Measurements from ENCODE around the gene SMNDC1. TPM values are rescaled to one million over a fixed set of nuclear protein-coding genes. Genes with fewer than 3 reads are reported as not detected.

SMNDC1 gene
- total RNA-seq, 1 donor from 2014 or later = 46.7 TPM

DNA sequence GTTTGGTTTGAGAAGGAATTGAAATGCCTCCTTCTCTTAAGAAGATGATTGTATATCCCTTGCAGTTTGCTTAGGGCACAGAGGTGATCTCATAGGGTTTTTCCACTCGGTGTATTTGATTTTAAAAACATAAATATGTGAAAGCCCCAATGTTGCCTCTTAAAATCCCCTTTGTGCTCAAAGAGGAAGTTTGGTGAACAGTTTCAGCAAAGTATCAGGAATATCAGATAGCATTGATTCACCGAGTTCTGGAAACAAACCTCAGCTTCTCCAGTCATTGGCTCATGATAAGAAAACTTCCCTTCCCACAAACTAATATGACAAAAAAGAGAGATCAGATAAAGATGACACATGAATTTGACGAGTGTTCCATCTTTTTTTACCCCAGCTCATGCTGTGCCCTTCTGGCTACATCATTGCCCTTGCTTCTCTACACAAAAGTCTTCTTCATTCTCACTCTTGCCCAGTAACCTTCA is 20.1 kb upstream of the SMNDC1 start:
- Histone ChIP-seq H3K27ac (ENCODE audit: low read depth, low read length) (no peak overlapping the region), H3K4me2 (ENCODE audit: low read length) (no peak overlapping the region), H3K9me3 (ENCODE audit: insufficient read depth, low read depth, low read length) (no peaks in the 10 kb centered on the region), H2AFZ (ENCODE audit: low read depth, low read length) (no peak overlapping the region), H3K36me3 (ENCODE audit: insufficient read depth, low read length) (no peaks in the 10 kb centered on the region), H3K9ac (ENCODE audit: low read length) (no peak overlapping the region), H4K20me1 (ENCODE audit: insufficient read depth, low read length) (no peaks in the 10 kb centered on the region), H3K27me3 (ENCODE audit: insufficient read depth, low read length) (no peaks in the 10 kb centered on the region), H3K79me2 (ENCODE audit: insufficient read depth, low read length) (no peaks in the 10 kb centered on the region), H3K4me1 (ENCODE audit: insufficient read depth, low read length) (peaks cover 30% of the 10 kb centered on the region), H3K4me3 (ENCODE audit: insufficient read depth, low read depth, low read length) (no peak overlapping the region)
- Mint-ChIP-seq H3K4me1 (ENCODE audit: low read depth, unreplicated experiment) (peaks cover 40% of the 10 kb centered on the region), H3K27me3 (ENCODE audit: low read depth, unreplicated experiment) (no peaks in the 10 kb centered on the region), H3K27ac (ENCODE audit: unreplicated experiment) (peak overlapping the region; percentile 36), H3K9me3 (ENCODE audit: unreplicated experiment) (peaks cover 23% of the 10 kb centered on the region), H3K36me3 (ENCODE audit: low read depth, unreplicated experiment) (no peaks in the 10 kb centered on the region), H3K4me3 (ENCODE audit: unreplicated experiment) (no peak overlapping the region)
- TF ChIP-seq CTCF (IDR thresholded peaks at IDR 0.05; ENCODE audit: insufficient read depth, low read depth, low read length) = no peak
- TF ChIP-seq EZH2 (IDR thresholded peaks at IDR 0.05; ENCODE audit: insufficient read depth, low read length) = no peak
- DNase-seq (ENCODE audit: low read depth) (no peak), FAIRE-seq (no peak)

GRCh38 chr10:110324201-110324804 is 19.6 kb upstream of the SMNDC1 start:
- DNase-seq (ENCODE audit: low read depth) = peak; percentile 52
- H3K9me3 ChIP-seq (ENCODE audit: insufficient read depth, low read depth, low read length) = no peaks in the 10 kb centered on the region
- no peak overlapping the region for H3K4me3 ChIP-seq (ENCODE audit: insufficient read depth, low read depth, low read length)
- FAIRE-seq = no peak
- peaks cover 30% of the 10 kb centered on the region for H3K4me1 ChIP-seq (ENCODE audit: insufficient read depth, low read length)
- TF ChIP-seq EZH2 (IDR thresholded peaks at IDR 0.05; ENCODE audit: insufficient read depth, low read length) = no peak
- no peak for TF ChIP-seq CTCF (IDR thresholded peaks at IDR 0.05; ENCODE audit: insufficient read depth, low read depth, low read length)
- H3K9me3 Mint-ChIP-seq (ENCODE audit: unreplicated experiment) = peaks cover 18% of the 10 kb centered on the region
- H3K4me3 Mint-ChIP-seq (ENCODE audit: unreplicated experiment) = no peak overlapping the region
- no peaks in the 10 kb centered on the region for H3K79me2 ChIP-seq (ENCODE audit: insufficient read depth, low read length)
- H3K27ac Mint-ChIP-seq (ENCODE audit: unreplicated experiment) = peak overlapping the region; percentile 75
- no peaks in the 10 kb centered on the region for H3K27me3 ChIP-seq (ENCODE audit: insufficient read depth, low read length)
- H3K4me1 Mint-ChIP-seq (ENCODE audit: low read depth, unreplicated experiment) = peaks cover 40% of the 10 kb centered on the region
- H3K36me3 Mint-ChIP-seq (ENCODE audit: low read depth, unreplicated experiment) = no peaks in the 10 kb centered on the region
- no peaks in the 10 kb centered on the region for H3K27me3 Mint-ChIP-seq (ENCODE audit: low read depth, unreplicated experiment)
- H4K20me1 ChIP-seq (ENCODE audit: insufficient read depth, low read length) = no peaks in the 10 kb centered on the region
- no peak overlapping the region for H3K4me2 ChIP-seq (ENCODE audit: low read length)
- H3K27ac ChIP-seq (ENCODE audit: low read depth, low read length) = no peak overlapping the region
- H3K36me3 ChIP-seq (ENCODE audit: insufficient read depth, low read length) = no peaks in the 10 kb centered on the region
- H2AFZ ChIP-seq (ENCODE audit: low read depth, low read length) = no peak overlapping the region
- H3K9ac ChIP-seq (ENCODE audit: low read length) = no peak overlapping the region

DNA sequence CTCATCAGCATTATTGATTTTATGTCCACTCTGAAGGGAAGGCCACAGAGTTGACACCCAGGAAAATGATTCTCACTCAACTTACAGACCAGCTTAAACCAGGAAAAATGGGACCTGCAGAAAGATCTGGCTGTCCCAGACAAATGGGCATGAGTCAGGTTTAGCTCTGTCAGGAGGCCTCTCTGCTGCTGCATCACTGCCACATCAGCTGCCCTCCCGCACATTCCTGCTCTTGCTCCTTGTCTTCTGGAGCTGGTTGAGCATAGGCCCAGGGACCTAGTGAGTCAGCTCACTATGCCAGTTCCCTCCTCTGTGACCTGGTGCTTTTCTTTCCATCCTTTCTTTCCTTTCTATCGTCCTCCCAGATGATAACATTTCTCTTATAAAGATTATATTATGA is 18.8 kb upstream of the SMNDC1 start:
- Mint-ChIP-seq H3K27me3 (ENCODE audit: low read depth, unreplicated experiment) (no peaks in the 10 kb centered on the region), H3K27ac (ENCODE audit: unreplicated experiment) (peak overlapping the region; percentile 75), H3K36me3 (ENCODE audit: low read depth, unreplicated experiment) (no peaks in the 10 kb centered on the region), H3K4me1 (ENCODE audit: low read depth, unreplicated experiment) (peaks cover 40% of the 10 kb centered on the region), H3K4me3 (ENCODE audit: unreplicated experiment) (peak overlapping the region; percentile 9), H3K9me3 (ENCODE audit: unreplicated experiment) (peaks cover 13% of the 10 kb centered on the region)
- Histone ChIP-seq H3K4me1 (ENCODE audit: insufficient read depth, low read length) (peaks cover 30% of the 10 kb centered on the region), H3K9ac (ENCODE audit: low read length) (peak overlapping the region; percentile 4), H3K9me3 (ENCODE audit: insufficient read depth, low read depth, low read length) (no peaks in the 10 kb centered on the region), H4K20me1 (ENCODE audit: insufficient read depth, low read length) (no peaks in the 10 kb centered on the region), H3K27ac (ENCODE audit: low read depth, low read length) (peak overlapping the region; percentile 18), H3K79me2 (ENCODE audit: insufficient read depth, low read length) (no peaks in the 10 kb centered on the region), H3K4me3 (ENCODE audit: insufficient read depth, low read depth, low read length) (no peak overlapping the region), H3K4me2 (ENCODE audit: low read length) (peak overlapping the region; percentile 10), H2AFZ (ENCODE audit: low read depth, low read length) (no peak overlapping the region), H3K27me3 (ENCODE audit: insufficient read depth, low read length) (no peaks in the 10 kb centered on the region), H3K36me3 (ENCODE audit: insufficient read depth, low read length) (no peaks in the 10 kb centered on the region)
- TF ChIP-seq CTCF (IDR thresholded peaks at IDR 0.05; ENCODE audit: insufficient read depth, low read depth, low read length) = no peak
- no peak for TF ChIP-seq EZH2 (IDR thresholded peaks at IDR 0.05; ENCODE audit: insufficient read depth, low read length)
- DNase-seq (ENCODE audit: low read depth) (peak; percentile 92), FAIRE-seq (peak; percentile 81)
